WTC11 (cell line): ENCODE data around the gene PLXNA2. TPM values are rescaled to one million over a fixed set of nuclear protein-coding genes. Genes with fewer than 3 reads are reported as not detected.

Experiments used
- ATAC-seq: fragments of 200-7000 bp; cut with Tn5 transposase; 2 replicates; pipeline ENCODE4 v1.10.0; 2021; ENCODE audit warnings: mild to moderate bottlenecking, moderate library complexity
- CTCF ChIA-PET: fragments of 300-600 bp; sonication (Branson Sonifier 250); formaldehyde crosslinking; loops from one replicate; lab custom pipeline; 2021; ENCODE audit warnings: antibody characterized with exemption; lab: Charles Lee
- POLR2A ChIA-PET: fragments of 350-600 bp; sonication (Branson Sonifier 250); formaldehyde crosslinking; loops from one replicate; lab custom pipeline; 2021; ENCODE audit warnings: antibody characterized with exemption; lab: Charles Lee
- DNase-seq: peaks from one replicate; pipeline ENCODE4 v3.0.0; 2021; ENCODE audit warnings: low spot score
- H3K27ac Mint-ChIP-seq: 2 replicates; pipeline ENCODE4 v1.8.0; 2021; ENCODE audit warnings: mixed read lengths
- H3K27me3 Mint-ChIP-seq: 2 replicates; pipeline ENCODE4 v1.8.0; 2021; ENCODE audit warnings: low read depth, mild to moderate bottlenecking, moderate library complexity, mixed read lengths
- H3K36me3 Mint-ChIP-seq: 2 replicates; pipeline ENCODE4 v1.8.0; 2021; ENCODE audit warnings: mixed read lengths
- H3K4me1 Mint-ChIP-seq: 2 replicates; pipeline ENCODE4 v1.8.0; 2022; ENCODE audit warnings: mixed read lengths
- H3K4me3 Mint-ChIP-seq: 2 replicates; pipeline ENCODE4 v1.8.0; 2021; ENCODE audit warnings: mild to moderate bottlenecking, moderate library complexity, mixed read lengths
- H3K9me3 Mint-ChIP-seq: 2 replicates; pipeline ENCODE4 v1.8.0; 2021; ENCODE audit warnings: mixed read lengths
- AFF4 ChIP-seq: sonication (generic); formaldehyde crosslinking; IDR thresholded peaks from 2 replicates; pipeline ENCODE4 v1.8.1; 2023; ENCODE audit warnings: mild to moderate bottlenecking, missing genetic modification reagents, borderline replicate concordance
- ATF1 ChIP-seq: sonication (generic); formaldehyde crosslinking; IDR thresholded peaks from 2 replicates; pipeline ENCODE4 v1.8.1; 2023; ENCODE audit warnings: mild to moderate bottlenecking, moderate library complexity, missing genetic modification reagents
- CTCF ChIP-seq: fragments of 200-600 bp; IDR thresholded peaks from 2 replicates; pipeline ENCODE4 v1.8.0; 2022; ENCODE audit warnings: antibody characterized with exemption
- E2F5 ChIP-seq: sonication (generic); formaldehyde crosslinking; IDR thresholded peaks from 2 replicates; pipeline ENCODE4 v1.8.1; 2022; ENCODE audit warnings: mild to moderate bottlenecking, moderate library complexity, missing genetic modification reagents
- ELF4 ChIP-seq: sonication (generic); formaldehyde crosslinking; IDR thresholded peaks from 2 replicates; pipeline ENCODE4 v1.8.1; 2022; ENCODE audit warnings: low read depth, mild to moderate bottlenecking, moderate library complexity, missing genetic modification reagents
- EMX1 ChIP-seq: fragments of 250-450 bp; sonication (Bioruptor Pico); IDR thresholded peaks from 2 replicates; pipeline ENCODE4 v1.8.0; 2021; ENCODE audit warnings: mild to moderate bottlenecking
- ESRRA ChIP-seq: sonication (generic); formaldehyde crosslinking; IDR thresholded peaks from 2 replicates; pipeline ENCODE4 v1.8.1; 2022; ENCODE audit warnings: mild to moderate bottlenecking, missing genetic modification reagents, borderline replicate concordance
- FOXK1 ChIP-seq: sonication (generic); formaldehyde crosslinking; IDR thresholded peaks from 2 replicates; pipeline ENCODE4 v1.8.0; 2022; ENCODE audit warnings: mild to moderate bottlenecking, moderate library complexity, missing genetic modification reagents
- FOXP1 ChIP-seq: sonication (generic); formaldehyde crosslinking; IDR thresholded peaks from 2 replicates; pipeline ENCODE4 v1.8.0; 2022; ENCODE audit warnings: missing genetic modification reagents, mild to moderate bottlenecking, moderate library complexity, borderline replicate concordance
- HMGA2 ChIP-seq: fragments of 250-450 bp; sonication (Bioruptor Pico); IDR thresholded peaks from 2 replicates; pipeline ENCODE4 v1.4.0; 2021; ENCODE audit warnings: mild to moderate bottlenecking, moderate library complexity
- IRF1 ChIP-seq: sonication (generic); formaldehyde crosslinking; IDR thresholded peaks from 2 replicates; pipeline ENCODE4 v1.8.0; 2023; ENCODE audit warnings: missing genetic modification reagents
- JUN ChIP-seq: sonication (generic); formaldehyde crosslinking; IDR thresholded peaks from 2 replicates; pipeline ENCODE4 v1.8.0; 2023; ENCODE audit warnings: mild to moderate bottlenecking, missing genetic modification reagents
- KAT7 ChIP-seq: sonication (generic); formaldehyde crosslinking; IDR thresholded peaks from 2 replicates; pipeline ENCODE4 v1.8.1; 2023; ENCODE audit warnings: missing genetic modification reagents, mild to moderate bottlenecking, borderline replicate concordance
- MAX ChIP-seq: sonication (generic); formaldehyde crosslinking; IDR thresholded peaks from 2 replicates; pipeline ENCODE4 v1.8.0; 2022; ENCODE audit warnings: mild to moderate bottlenecking, missing genetic modification reagents
- RORB ChIP-seq: fragments of 250-450 bp; sonication (Bioruptor Pico); IDR thresholded peaks from 2 replicates; pipeline ENCODE4 v1.9.0; 2021; ENCODE audit warnings: mild to moderate bottlenecking
- SMAD4 ChIP-seq: sonication (generic); formaldehyde crosslinking; IDR thresholded peaks from 2 replicates; pipeline ENCODE4 v1.8.0; 2022; ENCODE audit warnings: mild to moderate bottlenecking, missing genetic modification reagents
- TEAD4 ChIP-seq: sonication (generic); formaldehyde crosslinking; IDR thresholded peaks from 2 replicates; pipeline ENCODE4 v1.8.0; 2022; ENCODE audit warnings: mild to moderate bottlenecking, missing genetic modification reagents
- TP53 ChIP-seq: sonication (generic); formaldehyde crosslinking; IDR thresholded peaks from 2 replicates; pipeline ENCODE4 v1.8.1; 2023; ENCODE audit warnings: mild to moderate bottlenecking, missing genetic modification reagents
- USF1 ChIP-seq: sonication (generic); formaldehyde crosslinking; IDR thresholded peaks from 2 replicates; pipeline ENCODE4 v1.8.0; 2022; ENCODE audit warnings: mild to moderate bottlenecking, missing genetic modification reagents
- USF2 ChIP-seq: sonication (generic); formaldehyde crosslinking; IDR thresholded peaks from 2 replicates; pipeline ENCODE4 v1.8.1; 2023; ENCODE audit warnings: mild to moderate bottlenecking, missing genetic modification reagents, moderate library complexity
- ZBTB21 ChIP-seq: sonication (generic); formaldehyde crosslinking; IDR thresholded peaks from 2 replicates; pipeline ENCODE4 v1.8.1; 2023; ENCODE audit warnings: mild to moderate bottlenecking, missing genetic modification reagents, borderline replicate concordance
- ZNF121 ChIP-seq: sonication (generic); formaldehyde crosslinking; IDR thresholded peaks from 2 replicates; pipeline ENCODE4 v1.8.0; 2023; ENCODE audit warnings: missing genetic modification reagents
- ZNF263 ChIP-seq: sonication (generic); formaldehyde crosslinking; IDR thresholded peaks from 2 replicates; pipeline ENCODE4 v1.8.1; 2022; ENCODE audit warnings: low read depth, mild to moderate bottlenecking, moderate library complexity, missing genetic modification reagents
- ZNF317 ChIP-seq: sonication (generic); formaldehyde crosslinking; IDR thresholded peaks from 2 replicates; pipeline ENCODE4 v1.8.1; 2023; ENCODE audit warnings: low read depth, mild to moderate bottlenecking, moderate library complexity, missing genetic modification reagents, borderline replicate concordance
- ZNF512 ChIP-seq: sonication (generic); formaldehyde crosslinking; IDR thresholded peaks from 2 replicates; pipeline ENCODE4 v1.8.1; 2022; ENCODE audit warnings: missing genetic modification reagents, borderline replicate concordance
- ZNF671 ChIP-seq: fragments of 250-450 bp; sonication (Bioruptor Pico); IDR thresholded peaks from 2 replicates; pipeline ENCODE4 v1.8.0; 2021; ENCODE audit warnings: mild to moderate bottlenecking
- total RNA-seq: library from RNA; stranded (reverse); gene quantifications from 3 replicates; pipeline ENCODE4 v1.2.3, GENCODE V29; 2021

PLXNA2 gene
- total RNA-seq, 1 experiment from 2014 or later = 4.2 TPM

GRCh38 chr1:208175508-208175895 is 68.7 kb downstream of the PLXNA2 start:
- ChIA-PET CTCF (interaction anchor here (1.3 kb wide), 2 partner anchors 44 to 64 kb away, joined by 4 to 5 read pairs; no protein-coding TSS in a partner anchor), POLR2A (no interaction called here)
- Mint-ChIP-seq H3K27me3 (no peaks in the 10 kb centered on the region; the same call in 1 of the 2 replicates), H3K9me3 (no peaks in the 10 kb centered on the region), H3K27ac (no peak overlapping the region), H3K4me1 (peaks cover 52% of the 10 kb centered on the region), H3K36me3 (no peaks in the 10 kb centered on the region), H3K4me3 (no peak overlapping the region)
- DNase-seq (no peak), ATAC-seq (no peak)
- TF ChIP-seq EMX1 = no peak
- TF ChIP-seq RORB (CRISPR knock-in tag) = no peak
- no peak for TF ChIP-seq FOXK1 (CRISPR knock-in tag)
- TF ChIP-seq E2F5 (CRISPR knock-in tag) = no peak
- TF ChIP-seq USF1 (CRISPR knock-in tag) = no peak
- no peak for TF ChIP-seq ZNF512 (CRISPR knock-in tag)
- TF ChIP-seq JUN (CRISPR knock-in tag) = no peak
- no peak for TF ChIP-seq ZNF263 (CRISPR knock-in tag)
- TF ChIP-seq ESRRA = no peak
- TF ChIP-seq ATF1 (CRISPR knock-in tag) = no peak
- TF ChIP-seq ZBTB21 (CRISPR knock-in tag) = no peak
- TF ChIP-seq ZNF671 (CRISPR knock-in tag) = no peak
- TF ChIP-seq AFF4 (CRISPR knock-in tag) = no peak
- TF ChIP-seq MAX (CRISPR knock-in tag) = no peak
- TF ChIP-seq ELF4 (CRISPR knock-in tag) = no peak
- no peak for TF ChIP-seq SMAD4 (CRISPR knock-in tag)
- no peak for TF ChIP-seq TP53

- ATAC-seq = no peak
- TF ChIP-seq ZNF317 (CRISPR knock-in tag) = no peak
- no peak for TF ChIP-seq KAT7 (CRISPR knock-in tag)
- TF ChIP-seq HMGA2 (CRISPR knock-in tag) = no peak
- no peak for TF ChIP-seq ZNF121 (CRISPR knock-in tag)
- no peak for TF ChIP-seq CTCF
- TF ChIP-seq FOXP1 = no peak
- no peak for TF ChIP-seq IRF1
- no peak for TF ChIP-seq TEAD4 (CRISPR knock-in tag)
- no peak for TF ChIP-seq RORB (CRISPR knock-in tag)
- TF ChIP-seq USF2 (CRISPR knock-in tag) = no peak
Measured at GRCh38 chr1:208174731-208175507, 69.3 kb downstream of the PLXNA2 start.

More at GRCh38 chr1:208174731-208175507, 69.3 kb downstream of the PLXNA2 start:
- ChIA-PET CTCF (interaction anchor here (1.3 kb wide), 2 partner anchors 43 to 64 kb away, joined by 4 to 5 read pairs; no protein-coding TSS in a partner anchor), POLR2A (no interaction called here)
- no peak for DNase-seq
- H3K4me1 Mint-ChIP-seq = peaks cover 50% of the 10 kb centered on the region
- H3K27ac Mint-ChIP-seq = no peak overlapping the region
- no peaks in the 10 kb centered on the region; the same call in 1 of the 2 replicates for H3K27me3 Mint-ChIP-seq
- H3K9me3 Mint-ChIP-seq = no peaks in the 10 kb centered on the region
- H3K4me3 Mint-ChIP-seq = no peak overlapping the region
- H3K36me3 Mint-ChIP-seq = no peaks in the 10 kb centered on the region
